B cell (primary cell): Measurements from ENCODE around the gene CPT2. TPM values are rescaled to one million over a fixed set of nuclear protein-coding genes. Genes with fewer than 3 reads are reported as not detected.

Experiments
- ATAC-seq: fragments of 200-7000 bp; cut with Tn5 transposase; one replicate; pipeline ENCODE4 v1.10.0; 2021; ENCODE audit warnings: low read depth, mild to moderate bottlenecking, moderate number of reproducible peaks, moderate library complexity
- CTCF ChIA-PET: fragments of 350-600 bp; sonication (Branson Sonifier 250); formaldehyde crosslinking; loops from one replicate; lab custom pipeline; 2021; ENCODE audit warnings: antibody characterized with exemption, inconsistent platforms; lab: Charles Lee
- POLR2A ChIA-PET: fragments of 350-600 bp; sonication (Branson Sonifier 250); formaldehyde crosslinking; loops from one replicate; lab custom pipeline; 2021; ENCODE audit warnings: antibody characterized with exemption; lab: Charles Lee
- DNase-seq: peaks from one replicate; pipeline ENCODE4 v3.0.0; 2013
- H2AFZ ChIP-seq: 2 replicates; pipeline ENCODE4 v1.6.1; 2012; ENCODE audit warnings: mild to moderate bottlenecking, low read depth, low read length; ENCODE audit not compliant: insufficient read depth, poor library complexity, severe bottlenecking
- H3K27ac ChIP-seq, 2 donors: 1 replicate in 1 of 2; 2 replicates in 1 of 2; pipeline ENCODE4 v1.5.1; 2012 to 2013; ENCODE audit warnings: low read length in 2 of 2, mild to moderate bottlenecking in 2 of 2, moderate library complexity in 1 of 2
- H3K27me3 ChIP-seq, 4 experiments: fragments of 200-600 bp in 1 of 4; sonication (generic) in 1 of 4; replicated peaks in 1 of 4; 1 replicate in 2 of 4; 2 replicates in 2 of 4; pipeline versions ENCODE4 v1.6.1 to v1.7.0; 2013 to 2016; ENCODE audit warnings: low read length in 3 of 4, mild to moderate bottlenecking in 2 of 4, mixed read lengths in 1 of 4, moderate library complexity in 1 of 4; ENCODE audit not compliant: insufficient read depth in 4 of 4, control insufficient read depth in 3 of 4; ENCODE audit errors: control extremely low read depth in 1 of 4
- H3K36me3 ChIP-seq, 2 experiments: replicated peaks in 1 of 2; 1 replicate in 1 of 2; 2 replicates in 1 of 2; pipeline versions ENCODE4 v1.6.1 to v1.7.1; 2013; ENCODE audit warnings: low read length in 1 of 2; ENCODE audit not compliant: insufficient read depth in 2 of 2, control insufficient read depth in 1 of 2; ENCODE audit errors: control extremely low read depth in 1 of 2, extremely low read depth in 1 of 2
- H3K4me1 ChIP-seq, 2 donors: fragments of 200-600 bp in 1 of 2; sonication (generic) in 1 of 2; 1 replicate in 1 of 2; 2 replicates in 1 of 2; pipeline versions ENCODE4 v1.5.1 to v1.6.1; 2013 to 2017; ENCODE audit warnings: low read length in 2 of 2; ENCODE audit not compliant: control insufficient read depth in 2 of 2, insufficient read depth in 2 of 2
- H3K4me2 ChIP-seq: replicated peaks from 2 replicates; pipeline ENCODE3; 2012; ENCODE audit warnings: mild to moderate bottlenecking, low read depth, low read length; ENCODE audit not compliant: poor library complexity, severe bottlenecking
- H3K4me3 ChIP-seq, 5 experiments: fragments of 200-600 bp in 1 of 5; sonication (generic) in 1 of 5; 1 replicate in 3 of 5; 2 replicates in 2 of 5; pipeline versions ENCODE4 v1.5.1 to v1.7.0; 2011 to 2016; ENCODE audit warnings: low read length in 4 of 5, mild to moderate bottlenecking in 4 of 5, low read depth in 2 of 5, control low read depth in 1 of 5, moderate library complexity in 1 of 5; ENCODE audit not compliant: insufficient read depth in 1 of 5; ENCODE audit errors: control extremely low read depth in 1 of 5, extremely low read depth in 1 of 5
- H3K79me2 ChIP-seq: fragments of 200-600 bp; sonication (generic); one replicate; pipeline ENCODE4 v1.6.0; 2016; ENCODE audit warnings: low read length; ENCODE audit not compliant: control insufficient read depth, insufficient read depth
- H3K9ac ChIP-seq: fragments of 200-600 bp; sonication (generic); 2 replicates; pipeline ENCODE4 v1.6.1; 2017; ENCODE audit warnings: mild to moderate bottlenecking, low read length, moderate library complexity
- H3K9me3 ChIP-seq, 3 donors: one replicate each; pipeline versions ENCODE4 v1.6.1 to v1.7.1; 2013; ENCODE audit warnings: low read length in 2 of 3; ENCODE audit not compliant: control insufficient read depth in 2 of 3, insufficient read depth in 1 of 3; ENCODE audit errors: control extremely low read depth in 1 of 3
- H4K20me1 ChIP-seq: 2 replicates; pipeline ENCODE4 v1.6.0; 2012; ENCODE audit warnings: mild to moderate bottlenecking, low read length; ENCODE audit not compliant: insufficient read depth, control insufficient read depth, poor library complexity, severe bottlenecking
- H3K27ac Mint-ChIP-seq: one replicate; pipeline ENCODE4 v1.8.0; 2021; ENCODE audit warnings: mixed read lengths
- H3K27me3 Mint-ChIP-seq: one replicate; pipeline ENCODE4 v1.8.0; 2021; ENCODE audit warnings: mixed read lengths
- H3K4me1 Mint-ChIP-seq: one replicate; pipeline ENCODE4 v1.8.0; 2021; ENCODE audit warnings: mixed read lengths
- H3K4me3 Mint-ChIP-seq: one replicate; pipeline ENCODE4 v1.8.0; 2021; ENCODE audit warnings: mixed read lengths
- H3K9me3 Mint-ChIP-seq: one replicate; pipeline ENCODE4 v1.8.0; 2022; ENCODE audit warnings: mixed read lengths; ENCODE audit not compliant: insufficient read depth
- EZH2 ChIP-seq: IDR thresholded peaks from 2 replicates; pipeline ENCODE4 v1.6.1; 2012; ENCODE audit warnings: borderline replicate concordance, low read depth, mild to moderate bottlenecking, moderate library complexity, low read length; ENCODE audit not compliant: insufficient read depth, poor library complexity, severe bottlenecking
- WGBS: methylation state at CpG from one replicate; pipeline ENCODE4 v1.1.5; 2013; ENCODE audit warnings: missing lambda C conversion rate; ENCODE audit not compliant: insufficient coverage; 5-methylcytosine and 5-hydroxymethylcytosine counted together
- intact Hi-C: fragments of 100-400 bp; cut with micrococcal nuclease; formaldehyde crosslinking; loops from one replicate; pipeline ENCODE4 v1.10.0; 2022
- polyA plus RNA-seq: library from polyadenylated mRNA; depleted of rRNA; stranded (reverse); fragments of >200 nt; gene quantifications from 2 replicates; pipeline ENCODE4 v1.2.3, GENCODE V29; 2012
- total RNA-seq, 2 donors: library from RNA; stranded (reverse); fragments of 120-200 nt in 1 of 2; gene quantifications; 1 replicate in 1 of 2; 2 replicates in 1 of 2; pipeline versions ENCODE4 v1.2.3 to v1.2.4, GENCODE V29; 2013 to 2022
- TF ChIP-seq, protein P1 (sequence below): fragments of 200-600 bp; IDR thresholded peaks from one replicate; pipeline ENCODE4 v1.8.0; 2022; ENCODE audit warnings: antibody characterized with exemption, mild to moderate bottlenecking

CPT2 gene
- total and polyA plus RNA-seq, 2 donors (not counting 1 experiment from before 2014, with no cell fraction given): 6.3 to 19.8 TPM

DNA sequence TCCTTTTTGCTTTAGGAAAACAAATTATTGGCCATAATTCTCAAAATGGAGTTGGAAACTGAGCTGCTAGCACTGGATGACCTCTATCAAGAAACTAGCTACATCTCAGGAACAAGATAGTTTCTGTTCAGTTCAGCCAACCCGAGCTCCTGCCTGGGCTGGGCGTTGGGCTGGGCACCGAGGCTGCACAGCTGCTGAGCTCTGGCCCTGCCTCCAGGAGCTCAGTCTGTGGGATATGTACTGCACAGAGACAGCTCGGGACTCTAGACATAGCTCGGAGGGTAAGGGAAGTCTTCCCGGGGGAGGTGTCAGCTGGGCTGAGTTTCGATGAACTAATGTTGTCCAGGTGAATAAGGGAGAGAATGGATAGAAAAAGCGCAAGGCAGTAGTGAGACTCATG lies 29.7 kb upstream of the CPT2 start:
- Histone ChIP-seq H3K9ac (no peak overlapping the region), H3K4me2 (no peak overlapping the region), H3K4me1 (no peaks in the 10 kb centered on the region), H3K4me3 (no peak overlapping the region), H2AFZ (no peak overlapping the region), H3K27me3 (peaks cover 0 to 4% (median 1%) of the 10 kb centered on the region in 4 experiments), H3K27ac (no peak overlapping the region), H4K20me1 (no peaks in the 10 kb centered on the region), H3K79me2 (no peaks in the 10 kb centered on the region), H3K36me3 (no peaks in the 10 kb centered on the region), H3K9me3 (peaks cover 0 to 2% (median 0%) of the 10 kb centered on the region in 3 donors)
- WGBS: 92% methylated on average over 8 of the region's 8 CpGs
- ATAC-seq (no peak), DNase-seq (no peak)
- intact Hi-C loops: no loop called here
- TF ChIP-seq, protein P1, sequence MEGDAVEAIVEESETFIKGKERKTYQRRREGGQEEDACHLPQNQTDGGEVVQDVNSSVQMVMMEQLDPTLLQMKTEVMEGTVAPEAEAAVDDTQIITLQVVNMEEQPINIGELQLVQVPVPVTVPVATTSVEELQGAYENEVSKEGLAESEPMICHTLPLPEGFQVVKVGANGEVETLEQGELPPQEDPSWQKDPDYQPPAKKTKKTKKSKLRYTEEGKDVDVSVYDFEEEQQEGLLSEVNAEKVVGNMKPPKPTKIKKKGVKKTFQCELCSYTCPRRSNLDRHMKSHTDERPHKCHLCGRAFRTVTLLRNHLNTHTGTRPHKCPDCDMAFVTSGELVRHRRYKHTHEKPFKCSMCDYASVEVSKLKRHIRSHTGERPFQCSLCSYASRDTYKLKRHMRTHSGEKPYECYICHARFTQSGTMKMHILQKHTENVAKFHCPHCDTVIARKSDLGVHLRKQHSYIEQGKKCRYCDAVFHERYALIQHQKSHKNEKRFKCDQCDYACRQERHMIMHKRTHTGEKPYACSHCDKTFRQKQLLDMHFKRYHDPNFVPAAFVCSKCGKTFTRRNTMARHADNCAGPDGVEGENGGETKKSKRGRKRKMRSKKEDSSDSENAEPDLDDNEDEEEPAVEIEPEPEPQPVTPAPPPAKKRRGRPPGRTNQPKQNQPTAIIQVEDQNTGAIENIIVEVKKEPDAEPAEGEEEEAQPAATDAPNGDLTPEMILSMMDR: no peak
- no peak for TF ChIP-seq EZH2
- no peaks in the 10 kb centered on the region for H3K9me3 Mint-ChIP-seq
- H3K4me3 Mint-ChIP-seq: no peak overlapping the region
- H3K27ac Mint-ChIP-seq: no peak overlapping the region
- H3K4me1 Mint-ChIP-seq: no peaks in the 10 kb centered on the region
- H3K27me3 Mint-ChIP-seq: peaks cover 39% of the 10 kb centered on the region
- ChIA-PET CTCF (interaction anchor here (1.8 kb wide), 1 partner anchor 19 kb away, joined by 3 read pairs; no protein-coding TSS in a partner anchor), POLR2A (no interaction called here)

DNA sequence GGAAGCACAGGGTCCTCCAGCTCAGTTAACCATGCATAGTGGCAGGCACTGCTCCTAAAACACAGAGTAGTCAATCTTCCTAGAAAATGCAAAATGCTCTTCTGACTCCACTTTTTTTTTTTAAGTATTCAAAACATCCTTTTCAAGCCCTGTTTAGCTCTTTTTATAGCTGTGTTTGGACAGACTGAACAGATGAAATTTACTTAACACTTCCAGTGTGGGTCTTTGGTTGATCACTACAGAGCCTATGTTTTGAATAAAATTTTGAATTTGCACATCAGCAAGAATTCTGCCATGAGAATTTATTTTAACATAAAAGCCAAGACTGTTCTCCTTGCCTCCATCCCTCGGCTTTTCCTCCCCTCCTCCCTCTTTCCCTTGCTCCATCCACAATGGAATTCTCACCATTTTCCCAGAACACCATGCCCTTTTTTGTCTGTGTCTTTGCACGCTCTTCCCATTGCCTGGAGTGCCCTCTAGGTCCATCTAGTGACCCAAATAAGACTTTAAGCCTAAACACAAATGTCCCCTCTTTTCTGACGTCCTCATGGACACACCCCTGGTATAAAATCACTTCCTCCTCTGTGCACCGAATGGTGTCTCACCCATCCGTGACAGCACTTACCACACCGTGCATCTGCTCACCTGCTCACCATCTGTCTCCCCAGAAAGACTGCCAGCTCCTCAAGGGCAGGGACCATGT lies 24.0 kb upstream of the CPT2 start:
- WGBS: 27% methylated on average over 6 of the region's 6 CpGs
- TF ChIP-seq EZH2: no peak
- TF ChIP-seq, protein P1: no peak
- Histone ChIP-seq H3K9me3 (peaks cover 0 to 2% (median 0%) of the 10 kb centered on the region in 3 donors), H3K79me2 (no peaks in the 10 kb centered on the region), H3K4me1 (peaks cover 6% of the 10 kb centered on the region in 2 donors), H2AFZ (peak overlapping the region; percentile 4), H3K27ac (no peak overlapping the region), H3K9ac (no peak overlapping the region), H4K20me1 (no peaks in the 10 kb centered on the region), H3K4me2 (peak overlapping the region; percentile 13), H3K36me3 (no peaks in the 10 kb centered on the region), H3K4me3 (no peak overlapping the region), H3K27me3 (peaks cover 0 to 10% (median 4%) of the 10 kb centered on the region in 4 experiments)
- peak; percentile 76 for ATAC-seq
- ChIA-PET POLR2A (no interaction called here), CTCF (interaction anchor here (1.2 to 2.2 kb wide), 2 partner anchors 8 to 11 kb away, joined by 3 to 14 read pairs; no protein-coding TSS in a partner anchor)
- Mint-ChIP-seq H3K27me3 (peaks cover 22% of the 10 kb centered on the region), H3K4me3 (no peak overlapping the region), H3K9me3 (no peaks in the 10 kb centered on the region), H3K27ac (peak overlapping the region; percentile 22), H3K4me1 (peaks cover 14% of the 10 kb centered on the region)
- intact Hi-C loops: no loop called here
- DNase-seq: peak; percentile 66
